Measurements from ENCODE around the gene NOP53.
"Not testable (repeated sequence)": the region's sequence is repeated elsewhere in the genome, so short reads cannot be mapped to it uniquely, and the experiment has no call there.

NOP53 gene

GRCh38 chr19:47760632-47760999 lies 15.3 kb downstream of the NOP53 start:
- no peaks in the 10 kb centered on the region for H3K9me3 ChIP-seq
- H3K4me3 ChIP-seq (ENCODE audit: low read depth in 1 of 2, low read length in 1 of 2) = no peak overlapping the region
- no peak overlapping the region for H3K27ac ChIP-seq
- H3K36me3 ChIP-seq = peaks cover 32% of the 10 kb centered on the region
- no peaks in the 10 kb centered on the region for H3K27me3 ChIP-seq
- no peak for TF ChIP-seq CTCF (IDR thresholded peaks at IDR 0.05)
- H3K4me1 ChIP-seq (ENCODE audit: control insufficient read depth in 1 of 2, insufficient read depth in 1 of 2, low read depth in 1 of 2, low read length in 1 of 2) = no peaks in the 10 kb centered on the region

GRCh38 chr19:47761566-47761965 lies 16.2 kb downstream of the NOP53 start:
- Histone ChIP-seq H3K27ac (no peak overlapping the region), H3K27me3 (no peaks in the 10 kb centered on the region), H3K4me1 (ENCODE audit: control insufficient read depth in 1 of 2, insufficient read depth in 1 of 2, low read depth in 1 of 2, low read length in 1 of 2) (no peaks in the 10 kb centered on the region), H3K36me3 (peaks cover 23% of the 10 kb centered on the region), H3K4me3 (ENCODE audit: low read depth in 1 of 2, low read length in 1 of 2) (no peak overlapping the region), H3K9me3 (no peaks in the 10 kb centered on the region)
- TF ChIP-seq CTCF (IDR thresholded peaks at IDR 0.05) = no peak

- no peak overlapping the region for H3K27ac ChIP-seq
- H3K9me3 ChIP-seq = no peaks in the 10 kb centered on the region
- no peaks in the 10 kb centered on the region for H3K27me3 ChIP-seq
- no peak for TF ChIP-seq CTCF (IDR thresholded peaks at IDR 0.05)
- H3K4me3 ChIP-seq (ENCODE audit: low read depth in 1 of 2, low read length in 1 of 2) = no peak overlapping the region
- H3K4me1 ChIP-seq (ENCODE audit: control insufficient read depth in 1 of 2, insufficient read depth in 1 of 2, low read depth in 1 of 2, low read length in 1 of 2) = no peaks in the 10 kb centered on the region
- H3K36me3 ChIP-seq = peaks cover 17% of the 10 kb centered on the region
These were observed 16.8 kb downstream of the NOP53 start for GRCh38 chr19:47762151-47762550.

GRCh38 chr19:47762615-47763308 lies 17.4 kb downstream of the NOP53 start:
- no peaks in the 10 kb centered on the region for H3K27me3 ChIP-seq
- H3K9me3 ChIP-seq = no peaks in the 10 kb centered on the region
- no peak overlapping the region for H3K4me3 ChIP-seq (ENCODE audit: low read depth in 1 of 2, low read length in 1 of 2)
- H3K27ac ChIP-seq = no peak overlapping the region
- H3K4me1 ChIP-seq (ENCODE audit: control insufficient read depth in 1 of 2, insufficient read depth in 1 of 2, low read depth in 1 of 2, low read length in 1 of 2) = no peaks in the 10 kb centered on the region
- no peak for TF ChIP-seq CTCF (IDR thresholded peaks at IDR 0.05)
- H3K36me3 ChIP-seq = peaks cover 11% of the 10 kb centered on the region

- not testable (repeated sequence) for H3K27ac ChIP-seq
These were observed 19.4 kb downstream of the NOP53 start for GRCh38 chr19:47764705-47765104.

GRCh38 chr19:47765523-47766358 lies 20.4 kb downstream of the NOP53 start:
- no peaks in the 10 kb centered on the region for H3K9me3 ChIP-seq
- no peak overlapping the region for H3K4me3 ChIP-seq (ENCODE audit: low read depth in 1 of 2, low read length in 1 of 2)
- TF ChIP-seq CTCF (IDR thresholded peaks at IDR 0.05) = no peak
- H3K4me1 ChIP-seq (ENCODE audit: control insufficient read depth in 1 of 2, insufficient read depth in 1 of 2, low read depth in 1 of 2, low read length in 1 of 2) = no peaks in the 10 kb centered on the region
- H3K27me3 ChIP-seq = peaks cover 5% of the 10 kb centered on the region
- no peaks in the 10 kb centered on the region for H3K36me3 ChIP-seq
- H3K27ac ChIP-seq = no peak overlapping the region

More at GRCh38 chr19:47764705-47765104, 19.4 kb downstream of the NOP53 start:
- H3K9me3 ChIP-seq; H3K4me1 ChIP-seq (ENCODE audit: control insufficient read depth in 1 of 2, insufficient read depth in 1 of 2, low read depth in 1 of 2, low read length in 1 of 2); H3K36me3 ChIP-seq; H3K4me3 ChIP-seq (ENCODE audit: low read depth in 1 of 2, low read length in 1 of 2); H3K27me3 ChIP-seq: not testable (repeated sequence)
